RPMI7951 (cell line): ENCODE data around the gene SLC13A4. TPM values are rescaled to one million over a fixed set of nuclear protein-coding genes. Genes with fewer than 3 reads are reported as not detected.
"Not testable (repeated sequence)": the region's sequence is repeated elsewhere in the genome, so short reads cannot be mapped to it uniquely, and the experiment has no call there.

Source experiments
- DNase-seq: peaks from one replicate; pipeline ENCODE4 v3.0.0-alpha.2; 2012; ENCODE audit warnings: low read depth
- total RNA-seq: library from RNA; depleted of rRNA; stranded (reverse); fragments of >200 nt; shearing (Covaris generic); gene quantifications from 2 replicates; pipeline ENCODE4 v1.2.3, GENCODE V29; 2014; rRNA removed

The SLC13A4 gene
- total RNA-seq, 1 experiment from 2014 or later, result not detected

- peak; percentile 92 for DNase-seq
These were observed 65.4 kb downstream of the SLC13A4 start, which contains the start of gene STMP1 for GRCh38 chr7:135662373-135663114. STMP1 (plus strand) TSS chr7:135662514.

DNA sequence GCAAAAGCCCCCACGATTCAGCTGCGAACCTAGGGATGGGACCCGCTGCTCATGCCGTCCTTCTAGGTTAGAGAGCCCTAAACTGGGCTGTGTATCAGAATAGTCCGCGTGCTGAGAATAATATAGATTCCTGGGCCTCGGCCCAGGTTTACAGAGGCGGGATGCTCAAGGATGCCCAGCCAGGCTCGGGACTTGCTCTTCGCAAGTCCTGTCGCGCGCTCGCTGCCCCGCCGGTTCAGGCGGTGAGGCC, 65.9 kb downstream of the SLC13A4 start:
- DNase-seq, result no peak

- DNase-seq, result no peak
These were observed 66.5 kb downstream of the SLC13A4 start for GRCh38 chr7:135661311-135662122.

- no peak for DNase-seq
These were observed 68.7 kb downstream of the SLC13A4 start for GRCh38 chr7:135659159-135659846.

GRCh38 chr7:135658564-135658963, 69.4 kb downstream of the SLC13A4 start:
- DNase-seq, result no peak

DNA sequence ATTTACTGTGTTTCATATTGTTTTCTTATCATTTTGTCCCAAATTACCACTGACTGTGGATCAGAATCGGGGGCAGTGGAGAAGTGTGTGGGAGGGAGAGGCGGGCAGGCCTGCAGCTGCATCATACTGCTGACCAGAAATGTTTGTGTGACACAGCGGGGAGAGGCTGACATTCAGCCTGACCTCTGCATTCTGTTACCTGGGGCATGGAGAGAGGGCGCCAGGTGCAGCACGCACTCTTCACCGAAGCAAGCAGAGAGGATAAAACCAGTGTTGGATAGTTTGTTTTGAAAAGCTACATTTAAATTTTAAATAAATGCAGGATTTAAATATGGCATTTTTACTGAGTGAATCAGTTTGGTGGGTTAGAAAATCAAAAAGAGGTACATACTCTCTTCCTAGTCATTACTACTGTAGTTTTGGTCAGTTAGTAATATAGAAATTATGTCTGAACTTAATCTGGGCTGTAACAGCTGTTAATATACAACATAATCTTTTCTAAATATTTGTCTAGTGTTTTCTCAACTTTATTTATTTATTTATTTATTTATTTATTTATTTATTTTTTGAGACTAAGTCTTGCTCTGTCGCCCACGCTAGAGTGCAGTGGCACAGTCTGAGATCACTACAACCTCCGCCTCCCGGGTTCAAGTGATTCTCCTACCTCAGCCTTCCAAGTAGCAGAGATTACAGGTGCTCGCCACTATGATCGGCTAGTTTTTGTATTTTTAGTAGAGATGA, 74.5 kb downstream of the SLC13A4 start:
- no peak for DNase-seq

- no peak for DNase-seq
These were observed 77.0 kb downstream of the SLC13A4 start for GRCh38 chr7:135650831-135651573.

DNA sequence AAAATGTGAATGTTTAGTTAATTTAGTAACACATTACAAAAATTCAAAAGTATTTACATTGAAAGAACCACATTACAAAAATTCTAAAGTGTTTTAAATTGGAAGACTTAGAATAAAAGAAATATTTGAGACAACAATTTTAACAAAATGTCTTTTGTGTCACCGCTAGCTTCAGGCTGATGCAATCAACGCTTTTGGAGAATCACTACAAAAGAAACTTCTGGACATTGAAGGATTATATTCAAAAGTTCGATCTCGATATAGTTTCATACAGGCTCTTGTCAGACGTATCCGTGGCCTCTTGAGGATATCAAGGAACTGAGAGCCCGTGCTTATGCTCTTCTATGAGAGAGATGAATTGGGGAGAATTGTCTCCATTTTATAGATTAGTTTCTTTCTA, 79.8 kb downstream of the SLC13A4 start:
- no peak for DNase-seq

DNA sequence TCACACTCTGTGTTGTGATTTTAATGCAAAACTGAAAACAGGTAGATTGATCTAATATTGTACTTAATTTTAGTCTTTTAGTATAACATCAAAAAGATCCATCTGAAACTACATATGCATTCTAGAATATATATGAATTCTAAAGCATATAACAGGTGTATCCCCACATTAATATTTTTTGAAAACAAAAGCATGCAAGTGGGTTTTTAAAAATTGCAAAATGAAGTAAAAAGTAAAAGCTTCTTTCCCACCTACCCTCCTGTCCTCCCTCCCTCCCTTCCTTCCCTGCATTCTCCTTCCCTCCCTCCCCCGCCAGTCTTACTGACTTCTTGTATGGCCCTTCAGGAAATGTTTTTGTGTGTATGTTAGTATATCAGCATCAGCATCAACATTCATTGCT, 80.2 kb downstream of the SLC13A4 start:
- DNase-seq, result no peak

GRCh38 chr7:135645296-135645904, 82.6 kb downstream of the SLC13A4 start:
- DNase-seq, result peak; percentile 47

DNA sequence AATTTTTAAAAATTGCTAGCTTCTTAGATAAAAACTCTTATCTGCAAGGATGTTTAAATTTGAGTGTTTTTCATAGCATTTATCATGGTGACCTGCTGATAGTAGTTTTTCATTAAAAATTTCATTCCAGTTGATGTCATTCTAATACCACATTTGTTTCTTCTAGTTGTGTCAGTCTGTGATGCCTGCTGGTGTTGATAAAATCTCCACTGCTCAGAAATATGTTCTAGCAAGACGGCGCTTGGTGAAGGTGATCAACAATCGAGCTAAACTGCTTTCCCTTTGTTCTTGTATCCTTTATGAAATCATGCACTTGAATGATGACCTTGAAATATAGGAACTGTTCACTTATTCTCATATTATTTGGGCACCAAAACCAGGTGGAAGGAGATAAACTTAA, 83.3 kb downstream of the SLC13A4 start:
- DNase-seq, result no peak

- DNase-seq, result no peak
These were observed 83.8 kb downstream of the SLC13A4 start for GRCh38 chr7:135644154-135644553.

DNA sequence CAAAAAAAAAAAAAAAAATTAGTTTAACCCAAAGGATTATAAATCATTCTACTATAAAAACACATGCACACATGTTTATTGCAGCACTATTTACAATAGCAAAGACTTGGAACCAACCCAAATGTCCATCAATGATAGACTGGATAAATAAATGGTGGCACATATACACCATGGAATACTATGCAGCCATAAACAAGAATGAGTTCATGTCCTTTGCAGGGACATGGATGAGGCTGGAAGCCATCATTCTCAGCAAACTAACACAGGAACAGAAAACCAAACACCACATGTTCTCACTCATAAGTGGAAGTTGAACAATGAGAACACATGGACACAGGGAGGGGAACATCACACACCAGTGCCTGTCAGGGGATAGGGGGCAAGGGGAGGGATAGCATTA, 88.3 kb downstream of the SLC13A4 start:
- DNase-seq, result not testable (repeated sequence)

- DNase-seq, result no peak
These were observed 93.7 kb downstream of the SLC13A4 start for GRCh38 chr7:135634191-135634878.

Other genes starting within 250 kb of the SLC13A4 start
- gene CNOT4, start 218.1 kb downstream of the SLC13A4 start, total RNA-seq, result 8.3 and 11.9 TPM in 2 replicates
- gene NUP205, start 170.3 kb downstream of the SLC13A4 start, total RNA-seq, result 90.1 and 100 TPM in 2 replicates
- 23.2 and 27.4 TPM in 2 replicates for gene STMP1, start 65.7 kb downstream of the SLC13A4 start, total RNA-seq
- 4.8 and 6.4 TPM in 2 replicates for gene FAM180A, start 20.6 kb upstream of the SLC13A4 start, total RNA-seq
- 155 and 191 TPM in 2 replicates for gene MTPN, start 249.2 kb upstream of the SLC13A4 start, total RNA-seq